Suppressor macrophage treated with lipopolysaccharide for 4 hours (primary cell): ENCODE results near the gene PGAP3.
A peak's percentile ranks its signal among the peaks of the same experiment; 100 is the strongest.

Experiments used
- DNase-seq: peaks from one replicate; pipeline ENCODE4 v3.0.0-alpha.2; 2020

PGAP3 gene

DNA sequence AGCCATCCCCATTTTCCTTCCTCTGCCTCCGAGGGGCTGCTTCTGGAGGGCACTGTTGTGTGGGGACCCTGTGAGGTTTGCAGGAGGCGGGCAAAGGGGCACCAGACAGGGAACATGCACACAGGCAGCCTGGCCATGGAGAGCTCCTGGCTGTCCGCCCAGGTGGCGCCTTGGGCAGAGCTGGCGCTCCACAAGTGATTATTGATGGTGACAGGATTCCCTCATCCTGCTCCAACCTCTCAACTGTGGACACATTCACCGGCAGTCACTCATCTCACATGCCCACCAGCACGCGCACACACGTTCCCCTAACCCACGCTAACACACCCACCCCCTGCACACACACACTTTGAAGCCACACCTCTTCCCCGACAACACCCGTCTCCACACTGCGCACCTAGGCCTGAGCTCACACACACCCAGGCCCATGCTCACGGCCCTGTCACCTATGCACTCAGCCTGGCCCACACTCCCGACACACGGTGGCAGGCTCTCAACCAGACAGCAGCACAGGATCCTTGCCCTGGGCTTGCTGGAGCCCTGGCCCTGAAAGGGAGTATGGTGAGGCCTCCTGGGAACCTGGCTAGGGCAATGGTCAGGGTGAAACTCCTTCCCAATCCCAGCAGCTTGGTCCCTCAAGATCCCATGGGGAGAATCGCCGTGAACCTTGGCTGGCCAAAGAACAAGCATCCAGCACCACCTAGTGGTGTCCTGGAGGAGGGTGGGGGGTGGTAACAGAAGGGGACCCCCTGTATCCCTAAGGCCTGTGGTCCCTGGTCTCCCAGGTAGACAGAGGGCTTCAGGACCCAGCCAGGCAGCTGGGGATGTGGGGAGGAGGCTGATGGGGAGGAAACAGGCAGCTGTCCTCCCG is 16.0 kb downstream of the PGAP3 start:
- peak; percentile 20 for DNase-seq

GRCh38 chr17:39670746-39671145 is 17.1 kb downstream of the PGAP3 start:
- DNase-seq: no peak

- no peak for DNase-seq
Observed at GRCh38 chr17:39669897-39670735, 17.7 kb downstream of the PGAP3 start.

DNA sequence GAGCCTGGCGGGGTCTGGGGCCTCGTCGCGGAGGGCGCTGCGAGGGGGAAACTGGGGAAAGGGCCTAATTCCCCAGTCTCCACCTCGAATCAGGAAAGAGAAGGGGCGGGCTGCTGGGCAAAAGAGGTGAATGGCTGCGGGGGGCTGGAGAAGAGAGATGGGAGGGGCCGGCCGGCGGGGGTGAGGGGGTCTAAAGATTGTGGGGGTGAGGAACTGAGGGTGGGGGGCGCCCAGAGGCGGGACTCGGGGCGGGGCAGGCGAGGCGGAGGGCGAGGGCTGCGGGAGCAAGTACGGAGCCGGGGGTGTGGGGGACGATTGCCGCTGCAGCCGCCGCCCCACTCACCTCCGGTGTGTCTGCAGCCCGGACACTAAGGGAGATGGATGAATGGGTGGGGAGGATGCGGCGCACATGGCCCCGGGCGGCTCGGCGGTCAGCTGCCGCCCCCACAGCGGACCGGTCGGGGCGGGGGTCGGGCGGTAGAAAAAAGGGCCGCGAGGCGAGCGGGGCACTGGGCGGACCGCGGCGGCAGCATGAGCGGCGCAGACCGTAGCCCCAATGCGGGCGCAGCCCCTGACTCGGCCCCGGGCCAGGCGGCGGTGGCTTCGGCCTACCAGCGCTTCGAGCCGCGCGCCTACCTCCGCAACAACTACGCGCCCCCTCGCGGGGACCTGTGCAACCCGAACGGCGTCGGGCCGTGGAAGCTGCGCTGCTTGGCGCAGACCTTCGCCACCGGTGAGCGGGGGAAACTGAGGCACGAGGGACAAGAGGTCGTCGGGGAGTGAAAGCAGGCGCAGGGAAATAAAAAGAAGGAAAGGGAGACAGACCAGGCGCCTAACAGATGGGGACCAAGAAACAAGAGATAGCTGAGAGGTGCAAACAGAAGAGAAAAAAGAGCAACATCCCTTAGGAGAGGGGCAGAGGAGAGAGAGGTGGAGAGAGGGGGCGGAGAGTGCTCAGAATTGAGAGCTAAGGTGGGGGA is 19.6 kb downstream of the PGAP3 start, which contains the start of gene PNMT:
Gene PNMT, plus strand, starts transcription at position 509 of the 980 bp plus-strand sequence. Its CDS starts 23 bp downstream, at position 532.
- DNase-seq: peak; percentile 64

- no peak for DNase-seq
Observed at GRCh38 chr17:39667262-39667944, 20.5 kb downstream of the PGAP3 start.

DNA sequence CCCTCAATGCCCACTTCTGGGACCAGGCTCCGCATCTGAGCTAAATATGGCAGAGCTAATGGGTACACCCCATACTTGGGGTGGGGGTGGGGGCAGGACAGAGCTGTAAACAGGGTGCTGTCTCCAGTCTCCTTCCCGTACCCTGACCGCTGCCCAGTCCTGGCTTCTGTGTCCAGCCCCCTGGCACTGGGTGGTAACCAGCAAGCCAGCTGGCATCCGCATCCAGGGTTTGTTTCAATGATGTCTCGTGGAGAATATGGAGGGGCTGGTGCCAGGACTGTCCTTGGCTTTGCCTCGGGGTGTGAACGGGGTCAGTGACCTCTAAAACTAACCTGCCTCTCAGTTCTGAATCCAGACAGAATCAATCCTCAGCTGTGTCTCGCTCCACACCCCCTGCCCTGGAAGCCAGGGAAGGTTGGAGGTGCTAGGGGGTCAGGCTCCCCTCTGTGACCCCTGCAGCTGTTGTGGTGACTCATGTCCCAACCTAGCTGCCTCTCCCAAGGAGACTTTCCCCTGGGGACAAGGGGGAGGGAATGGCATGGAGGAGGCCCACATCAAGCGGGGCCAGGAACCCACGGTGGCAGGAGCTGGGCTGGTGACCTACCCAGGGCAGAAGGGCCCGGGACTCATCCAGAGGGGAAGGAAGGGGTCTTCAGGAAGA is 21.1 kb downstream of the PGAP3 start:
- no peak for DNase-seq

DNA sequence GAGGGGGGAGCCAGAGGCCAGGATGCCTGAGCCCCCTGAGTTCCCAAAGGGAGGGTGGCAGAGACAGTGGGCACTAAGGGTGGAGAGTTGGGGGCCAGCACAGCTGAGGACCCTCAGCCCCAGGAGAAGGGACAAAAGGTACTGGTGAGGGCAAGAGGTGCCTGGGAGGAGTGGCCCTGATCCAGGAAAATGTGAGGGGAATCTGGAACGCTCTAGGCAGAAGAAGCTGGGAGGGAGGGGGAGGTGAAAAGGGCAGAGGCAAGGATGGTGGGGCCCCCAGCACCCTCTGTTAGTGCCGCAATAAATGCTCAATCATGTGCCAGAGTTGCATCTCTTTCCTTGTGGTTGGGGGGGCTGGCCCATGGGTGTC is 21.6 kb downstream of the PGAP3 start:
- DNase-seq: no peak

- no peak for DNase-seq
Observed at GRCh38 chr17:39665642-39666224, 22.1 kb downstream of the PGAP3 start.

- DNase-seq: no peak
Observed at GRCh38 chr17:39664581-39665561, 23.0 kb downstream of the PGAP3 start, which contains the start of gene TCAP. TCAP (plus strand) TSS chr17:39665349; CDS start chr17:39665360, 11 bp downstream.

GRCh38 chr17:39663688-39664580 is 23.9 kb downstream of the PGAP3 start:
- no peak for DNase-seq

- DNase-seq: no peak
Observed at GRCh38 chr17:39663340-39663687, 24.5 kb downstream of the PGAP3 start.

GRCh38 chr17:39662551-39663339 is 25.1 kb downstream of the PGAP3 start:
- DNase-seq: no peak

DNA sequence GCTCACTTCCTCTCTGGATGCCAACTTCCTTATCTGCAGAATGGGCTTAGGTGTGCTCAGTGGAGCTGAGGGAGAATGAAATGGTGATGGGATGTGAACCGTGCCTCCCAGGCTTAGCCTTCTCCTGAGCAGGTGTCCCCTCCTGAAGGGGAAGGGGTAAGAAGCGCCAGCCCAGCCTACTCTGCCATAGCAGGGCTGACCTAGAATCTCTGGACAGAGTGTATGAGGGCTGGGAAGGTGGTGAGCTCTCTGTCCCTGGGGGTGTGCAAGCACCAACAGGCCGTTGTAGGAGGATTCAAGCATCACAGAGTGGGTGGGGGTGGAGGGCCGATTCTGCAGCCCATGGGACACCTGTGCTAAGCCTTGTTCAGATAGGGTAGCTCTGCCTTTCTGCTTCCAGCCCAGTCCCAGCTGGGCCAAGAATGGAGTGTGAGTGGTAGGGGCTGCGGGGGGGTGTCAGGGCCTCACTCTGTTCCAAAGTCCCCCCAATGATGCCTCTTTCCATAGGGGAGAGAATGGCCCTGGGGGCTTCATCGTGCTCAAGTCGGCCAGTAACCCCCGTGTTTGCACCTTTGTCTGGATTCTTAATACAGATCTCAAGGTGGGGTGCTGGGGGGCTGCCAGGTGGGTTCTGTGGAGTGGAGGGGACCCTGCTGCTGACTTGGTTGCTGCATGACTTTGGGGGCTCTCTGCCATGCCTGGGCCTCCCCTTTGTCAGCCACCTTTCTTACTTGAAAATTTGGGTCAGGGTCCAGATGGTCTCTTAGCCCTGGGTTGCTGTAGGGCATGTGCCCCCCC is 25.9 kb downstream of the PGAP3 start:
- no peak for DNase-seq

- DNase-seq: no peak
Observed at GRCh38 chr17:39660397-39661385, 27.2 kb downstream of the PGAP3 start.

- DNase-seq: no peak
Observed at GRCh38 chr17:39660011-39660360, 27.9 kb downstream of the PGAP3 start.
